Measurements from ENCODE around the gene GPC3. TPM values are rescaled to one million over a fixed set of nuclear protein-coding genes. Genes with fewer than 3 reads are reported as not detected.

The GPC3 gene
- total RNA-seq, 4 donors from 2014 or later, result 3.3 to 172 (median 21.2) TPM

DNA sequence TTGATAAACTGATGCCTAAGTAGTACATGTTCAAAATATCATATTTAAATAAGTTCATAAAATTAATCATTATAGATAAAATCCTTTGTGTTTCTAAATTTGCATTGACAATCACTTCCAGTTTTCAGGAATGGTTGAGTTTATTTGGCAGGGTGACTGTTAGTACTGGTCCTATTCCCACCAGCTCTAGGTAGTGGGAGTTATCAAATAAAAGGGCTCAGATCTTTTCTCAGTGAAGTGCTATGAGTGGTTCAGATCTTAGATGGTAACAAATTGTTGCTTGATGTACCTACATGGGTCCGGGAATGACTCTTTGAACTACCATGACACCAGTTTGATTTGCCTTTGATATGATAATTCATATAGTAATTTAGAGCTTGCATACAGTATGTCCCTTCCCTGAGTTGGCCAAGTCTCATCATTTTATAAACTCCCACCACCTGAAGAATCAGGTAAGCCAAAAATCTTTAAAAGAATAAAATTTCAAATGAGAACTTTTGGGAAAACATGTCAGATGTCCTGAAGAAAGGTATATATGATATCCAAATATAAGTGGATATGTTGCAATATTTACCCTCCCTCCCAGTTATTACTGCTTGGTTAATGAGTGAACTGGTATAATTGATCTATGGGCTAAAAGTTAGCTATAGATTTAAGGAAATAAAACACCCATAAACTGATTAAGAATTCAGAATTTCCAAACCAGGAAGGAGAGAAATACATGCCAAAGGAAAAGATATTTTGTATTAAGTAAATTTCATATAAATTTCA is 28.6 kb downstream of the GPC3 start:
- no peaks in the 10 kb centered on the region for H3K36me3 ChIP-seq
- no peaks in the 10 kb centered on the region for H3K9me3 ChIP-seq
- no peaks in the 10 kb centered on the region for H3K27me3 ChIP-seq
- TF ChIP-seq, protein P1, sequence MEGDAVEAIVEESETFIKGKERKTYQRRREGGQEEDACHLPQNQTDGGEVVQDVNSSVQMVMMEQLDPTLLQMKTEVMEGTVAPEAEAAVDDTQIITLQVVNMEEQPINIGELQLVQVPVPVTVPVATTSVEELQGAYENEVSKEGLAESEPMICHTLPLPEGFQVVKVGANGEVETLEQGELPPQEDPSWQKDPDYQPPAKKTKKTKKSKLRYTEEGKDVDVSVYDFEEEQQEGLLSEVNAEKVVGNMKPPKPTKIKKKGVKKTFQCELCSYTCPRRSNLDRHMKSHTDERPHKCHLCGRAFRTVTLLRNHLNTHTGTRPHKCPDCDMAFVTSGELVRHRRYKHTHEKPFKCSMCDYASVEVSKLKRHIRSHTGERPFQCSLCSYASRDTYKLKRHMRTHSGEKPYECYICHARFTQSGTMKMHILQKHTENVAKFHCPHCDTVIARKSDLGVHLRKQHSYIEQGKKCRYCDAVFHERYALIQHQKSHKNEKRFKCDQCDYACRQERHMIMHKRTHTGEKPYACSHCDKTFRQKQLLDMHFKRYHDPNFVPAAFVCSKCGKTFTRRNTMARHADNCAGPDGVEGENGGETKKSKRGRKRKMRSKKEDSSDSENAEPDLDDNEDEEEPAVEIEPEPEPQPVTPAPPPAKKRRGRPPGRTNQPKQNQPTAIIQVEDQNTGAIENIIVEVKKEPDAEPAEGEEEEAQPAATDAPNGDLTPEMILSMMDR (IDR thresholded peaks at IDR 0.05), result no peak
- TF ChIP-seq POLR2A (IDR thresholded peaks at IDR 0.05), result no peak
- no peak overlapping the region for H3K27ac ChIP-seq
- no peak overlapping the region for H3K4me3 ChIP-seq
- intact Hi-C loops (cut with DNase I; ENCODE audit: low total_unique reads), result no loop called here
- DNase-seq, result no peak
- no peaks in the 10 kb centered on the region for H3K4me1 ChIP-seq

GRCh38 chrX:133953785-133954355 is 31.5 kb downstream of the GPC3 start:
- H3K36me3 ChIP-seq, result no peaks in the 10 kb centered on the region
- H3K4me3 ChIP-seq, result no peak overlapping the region
- no peaks in the 10 kb centered on the region for H3K9me3 ChIP-seq
- H3K4me1 ChIP-seq, result no peaks in the 10 kb centered on the region
- TF ChIP-seq, protein P1 (IDR thresholded peaks at IDR 0.05), result no peak
- TF ChIP-seq POLR2A (IDR thresholded peaks at IDR 0.05), result no peak
- no peak for DNase-seq
- intact Hi-C loops (cut with DNase I; ENCODE audit: low total_unique reads), result no loop called here
- H3K27ac ChIP-seq, result no peak overlapping the region
- H3K27me3 ChIP-seq, result no peaks in the 10 kb centered on the region

DNA sequence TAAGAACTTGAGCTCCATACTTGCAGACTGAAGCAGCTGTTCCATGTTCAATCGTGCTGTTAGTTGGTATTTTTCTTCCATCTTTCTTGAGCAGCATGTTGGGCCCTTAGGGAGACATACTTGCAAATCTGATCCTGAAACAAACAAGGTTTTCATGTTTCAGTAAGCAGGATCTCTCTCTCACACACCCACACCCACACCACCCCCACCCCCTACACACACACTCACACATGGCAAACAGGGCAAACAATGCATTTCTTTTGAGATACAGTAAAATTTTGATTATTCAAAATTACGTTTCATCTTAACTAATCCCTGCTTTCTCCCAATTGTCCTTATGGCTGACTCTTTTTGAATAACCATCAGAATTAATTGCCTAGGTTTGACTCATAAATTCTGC is 32.3 kb downstream of the GPC3 start:
- H3K27ac ChIP-seq, result no peak overlapping the region
- intact Hi-C loops (cut with DNase I; ENCODE audit: low total_unique reads), result no loop called here
- DNase-seq, result no peak
- H3K4me1 ChIP-seq, result no peaks in the 10 kb centered on the region
- H3K36me3 ChIP-seq, result no peaks in the 10 kb centered on the region
- H3K4me3 ChIP-seq, result no peak overlapping the region
- no peak for TF ChIP-seq POLR2A (IDR thresholded peaks at IDR 0.05)
- TF ChIP-seq, protein P1 (IDR thresholded peaks at IDR 0.05), result no peak
- no peaks in the 10 kb centered on the region for H3K27me3 ChIP-seq
- H3K9me3 ChIP-seq, result no peaks in the 10 kb centered on the region

DNA sequence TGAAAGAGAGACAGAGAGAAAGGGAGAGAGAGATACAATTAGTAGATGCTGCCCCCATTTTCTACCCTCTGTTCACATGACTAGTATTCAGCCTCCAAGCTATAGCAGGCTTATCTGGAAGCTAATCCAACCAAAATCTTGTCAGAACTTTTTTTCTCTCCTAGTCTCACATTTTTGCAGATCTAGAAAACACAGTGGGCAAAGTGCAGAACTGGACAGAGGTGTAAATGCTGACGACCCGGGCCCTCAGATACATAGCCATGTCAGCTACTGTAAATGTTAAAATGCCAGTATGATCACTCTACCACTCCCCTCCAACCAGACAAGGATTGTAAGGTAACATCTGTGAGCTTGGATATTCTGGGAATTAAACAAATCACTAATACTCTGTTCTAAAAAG is 34.3 kb downstream of the GPC3 start:
- Histone ChIP-seq H3K27ac (no peak overlapping the region), H3K36me3 (no peaks in the 10 kb centered on the region), H3K4me3 (no peak overlapping the region), H3K4me1 (no peaks in the 10 kb centered on the region), H3K27me3 (no peaks in the 10 kb centered on the region), H3K9me3 (no peaks in the 10 kb centered on the region)
- DNase-seq, result no peak
- TF ChIP-seq POLR2A (IDR thresholded peaks at IDR 0.05), result no peak
- TF ChIP-seq, protein P1 (IDR thresholded peaks at IDR 0.05), result no peak
- intact Hi-C loops (cut with DNase I; ENCODE audit: low total_unique reads), result no loop called here

DNA sequence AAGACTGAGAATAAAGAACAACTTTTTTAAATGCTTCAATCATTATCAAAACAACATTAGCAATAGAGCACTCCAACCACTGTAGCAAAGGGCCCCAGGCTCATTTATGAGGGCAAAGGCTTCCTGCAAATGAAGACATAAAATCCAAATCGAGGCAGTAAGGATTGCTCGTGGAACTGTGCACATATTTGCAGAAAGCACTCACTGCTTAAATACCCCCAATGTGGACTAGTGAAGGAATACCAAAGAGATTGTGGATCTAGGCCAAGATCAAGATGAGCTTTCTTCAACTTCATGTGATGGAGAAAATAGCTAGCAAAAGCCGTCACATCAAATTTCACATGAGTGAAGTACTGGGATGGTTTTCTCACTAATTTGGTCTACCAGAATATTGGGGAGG is 35.2 kb downstream of the GPC3 start:
- no peaks in the 10 kb centered on the region for H3K9me3 ChIP-seq
- intact Hi-C loops (cut with DNase I; ENCODE audit: low total_unique reads), result no loop called here
- DNase-seq, result no peak
- no peaks in the 10 kb centered on the region for H3K27me3 ChIP-seq
- no peak overlapping the region for H3K4me3 ChIP-seq
- no peaks in the 10 kb centered on the region for H3K36me3 ChIP-seq
- no peak for TF ChIP-seq POLR2A (IDR thresholded peaks at IDR 0.05)
- TF ChIP-seq, protein P1 (IDR thresholded peaks at IDR 0.05), result no peak
- no peaks in the 10 kb centered on the region for H3K4me1 ChIP-seq
- no peak overlapping the region for H3K27ac ChIP-seq
